GM19193 (cell line): Measurements from ENCODE around the gene SMAD6.

Experiments used
- POLR2A ChIP-seq: IDR thresholded peaks from 4 replicates; pipeline ENCODE4 v1.6.1; 2011; ENCODE audit not compliant: insufficient read depth, insufficient read length; ENCODE audit errors: extremely low read depth

Gene SMAD6

DNA sequence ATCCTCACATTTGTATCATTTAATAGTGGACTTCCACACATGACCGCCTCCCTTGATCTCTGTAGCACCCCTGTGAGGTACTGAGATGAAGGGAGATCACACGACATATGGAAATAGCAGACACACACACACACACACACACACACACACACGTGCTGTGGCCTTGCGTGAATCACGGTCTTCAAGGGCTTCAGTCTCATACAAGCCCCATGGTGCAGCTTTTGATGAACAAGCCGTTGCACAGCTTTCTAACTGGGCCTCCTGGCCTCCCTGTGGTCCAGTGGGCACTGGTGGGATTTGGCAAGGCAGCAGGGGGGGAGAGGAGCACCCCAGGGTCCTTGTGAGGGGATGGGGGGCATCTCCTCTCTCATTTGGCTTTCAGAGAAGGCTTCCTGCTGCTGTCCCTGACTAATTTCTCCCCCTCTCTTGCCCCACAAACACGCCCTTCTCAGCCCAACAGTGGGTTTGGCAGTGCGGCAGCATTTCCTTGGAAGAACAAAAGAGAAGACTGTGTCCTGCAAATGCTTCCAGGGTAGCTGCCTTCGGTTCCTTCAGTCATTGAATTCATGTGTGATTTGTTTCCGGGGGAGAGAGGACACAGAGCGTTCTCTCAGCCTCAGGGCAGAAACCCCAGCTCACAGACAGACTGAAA is 98.7 kb downstream of the SMAD6 start:
- no peak for TF ChIP-seq POLR2A

DNA sequence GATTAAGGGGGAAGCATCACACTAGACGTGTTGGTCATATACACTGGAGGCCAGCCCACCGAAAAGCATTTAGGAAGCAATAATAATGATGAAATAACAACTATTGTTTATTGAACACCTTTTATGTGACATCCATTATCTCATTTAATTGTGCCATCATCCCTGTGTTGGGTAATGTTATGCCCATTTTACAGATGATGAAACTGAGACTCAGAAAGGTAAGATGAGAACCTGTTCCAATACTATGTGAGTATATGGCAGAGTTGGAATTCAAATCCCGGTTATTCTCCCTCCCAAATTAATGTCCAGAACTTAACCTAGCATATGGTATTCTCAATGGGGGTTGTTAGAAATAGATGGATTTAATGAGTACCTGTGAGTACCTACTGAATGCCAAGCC is 99.2 kb downstream of the SMAD6 start:
- no peak for TF ChIP-seq POLR2A

DNA sequence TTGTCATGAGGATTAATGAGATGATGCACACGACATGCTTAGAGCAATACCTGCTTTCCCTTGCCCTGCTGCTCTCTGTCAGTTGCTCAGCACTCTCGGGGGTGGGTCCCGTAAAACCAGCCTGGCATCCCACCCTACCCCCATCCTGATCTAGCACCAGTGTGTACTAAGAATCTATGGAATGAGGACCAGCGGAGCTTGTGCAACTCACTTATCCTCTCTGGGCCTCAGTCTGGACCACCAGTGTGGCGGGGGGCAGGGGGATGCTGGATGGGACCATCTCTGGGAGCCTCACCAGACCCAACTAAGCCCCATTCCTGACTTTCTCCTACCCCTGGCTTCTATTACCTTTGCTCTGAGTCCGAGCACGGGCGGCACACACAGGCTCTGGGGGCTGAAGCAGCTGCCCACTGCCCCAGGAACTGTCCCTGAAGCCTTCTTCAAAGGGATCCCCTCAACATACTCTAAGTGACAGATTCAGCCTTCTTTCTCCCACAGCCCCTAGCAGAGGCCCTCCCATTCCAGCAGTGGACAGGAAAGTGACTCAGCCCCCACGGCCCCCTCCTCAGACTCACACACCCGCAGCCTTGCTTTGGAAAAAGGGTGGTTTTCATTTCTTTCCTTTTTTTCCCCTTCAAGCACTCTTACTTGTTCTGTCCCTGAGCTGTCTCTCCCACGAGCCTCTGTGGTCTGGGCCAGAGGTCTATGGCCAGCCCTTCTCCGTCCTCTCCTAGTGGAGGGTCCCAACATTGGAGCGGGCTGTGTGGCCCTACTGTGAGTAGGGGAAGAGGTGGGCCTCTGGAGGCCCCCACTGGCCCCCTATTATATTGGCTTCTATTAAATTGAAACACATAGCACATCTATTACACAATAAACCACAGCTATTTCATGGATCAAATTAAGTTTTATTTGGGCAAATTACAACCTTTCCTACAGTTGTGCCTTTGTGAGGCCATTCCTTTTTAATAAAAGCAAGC is 100.3 kb downstream of the SMAD6 start:
- no peak for TF ChIP-seq POLR2A

- no peak for TF ChIP-seq POLR2A
Measured at GRCh38 chr15:66803182-66803729, 101.2 kb downstream of the SMAD6 start.

DNA sequence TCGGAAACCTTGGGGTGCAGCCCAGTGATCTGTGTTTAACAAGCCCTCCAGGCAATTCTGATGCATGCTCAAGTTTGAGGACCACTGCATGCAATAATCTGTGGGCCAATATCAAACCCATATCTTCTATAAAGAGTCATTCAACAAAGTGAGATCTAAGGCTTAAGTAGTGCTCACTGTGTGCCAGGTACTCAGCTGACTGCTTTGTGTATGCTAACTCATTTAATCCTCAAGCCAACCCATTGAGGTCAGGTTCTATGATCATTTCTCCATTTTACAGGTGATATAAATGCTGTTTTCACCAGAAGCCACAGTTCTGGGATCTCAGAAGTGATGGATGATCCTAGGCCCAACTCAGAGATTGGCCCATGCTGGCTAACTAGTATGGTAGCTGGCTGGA is 101.7 kb downstream of the SMAD6 start:
- no peak for TF ChIP-seq POLR2A

DNA sequence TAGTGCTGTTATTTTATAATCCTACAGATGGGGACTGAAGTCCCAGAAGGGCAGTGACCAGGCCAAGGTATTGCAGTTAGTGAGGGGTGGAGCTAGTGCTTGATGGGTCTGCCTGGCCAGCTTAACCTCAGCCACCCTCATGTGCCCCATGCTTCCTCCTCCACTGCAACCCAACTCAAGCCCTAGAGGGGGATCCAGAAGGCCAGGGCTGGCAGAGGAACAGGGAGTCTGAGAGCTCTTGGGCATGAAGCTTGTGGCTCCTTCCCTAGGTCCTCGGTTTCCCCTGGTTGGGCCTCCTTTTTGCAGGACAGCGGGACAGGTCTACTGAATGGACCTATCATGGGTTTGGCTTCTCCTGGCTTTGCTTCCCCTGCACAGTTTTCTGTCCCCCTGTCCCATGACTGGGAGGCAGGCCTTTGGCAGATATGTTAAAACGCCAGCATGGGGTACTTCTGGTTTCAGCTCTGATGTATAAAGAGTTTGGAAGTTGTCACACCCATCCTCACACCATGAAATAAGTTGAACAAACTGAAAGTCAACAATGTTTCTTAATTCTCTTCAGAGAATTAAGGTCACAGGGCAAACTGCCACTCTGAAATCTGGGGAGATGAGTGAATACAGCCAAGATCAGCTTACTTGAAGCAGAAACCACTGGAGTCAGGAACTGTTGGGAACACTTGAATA is 103.3 kb downstream of the SMAD6 start:
- TF ChIP-seq POLR2A = no peak

DNA sequence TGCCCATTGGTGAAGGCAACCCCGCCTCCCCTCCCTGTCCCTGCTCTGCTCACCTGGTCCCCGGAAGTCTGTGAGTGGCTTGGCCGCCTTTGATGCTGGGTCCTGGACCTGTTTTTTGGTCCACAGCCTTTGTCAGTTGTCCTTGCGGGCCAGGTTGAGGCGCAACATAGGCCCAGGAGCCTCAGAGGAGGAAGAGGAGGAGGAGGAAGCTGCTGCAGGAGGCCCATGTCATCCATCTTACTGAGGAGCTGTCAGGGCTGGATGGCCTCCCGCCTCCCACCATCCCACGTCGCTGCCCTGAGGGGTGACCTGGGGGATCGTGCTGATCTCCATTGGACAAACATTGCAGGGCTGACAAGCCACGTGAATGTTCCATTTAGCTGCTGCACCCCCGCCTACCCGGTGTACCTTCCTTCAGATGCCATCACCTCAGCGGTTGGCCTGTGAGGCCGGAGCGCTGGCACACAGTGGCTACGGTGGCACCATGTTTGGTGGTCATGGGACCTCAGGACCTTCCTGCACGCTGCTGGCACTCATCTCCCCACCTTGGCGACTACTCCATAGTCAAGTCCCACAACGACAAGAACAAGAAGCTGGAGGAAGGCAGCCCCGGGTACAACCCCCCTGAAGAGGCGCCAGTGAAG is 106.3 kb downstream of the SMAD6 start:
- no peak for TF ChIP-seq POLR2A

GRCh38 chr15:66809664-66810063 is 107.6 kb downstream of the SMAD6 start:
- no peak for TF ChIP-seq POLR2A

GRCh38 chr15:66815318-66815717 is 113.3 kb downstream of the SMAD6 start:
- TF ChIP-seq POLR2A = no peak

DNA sequence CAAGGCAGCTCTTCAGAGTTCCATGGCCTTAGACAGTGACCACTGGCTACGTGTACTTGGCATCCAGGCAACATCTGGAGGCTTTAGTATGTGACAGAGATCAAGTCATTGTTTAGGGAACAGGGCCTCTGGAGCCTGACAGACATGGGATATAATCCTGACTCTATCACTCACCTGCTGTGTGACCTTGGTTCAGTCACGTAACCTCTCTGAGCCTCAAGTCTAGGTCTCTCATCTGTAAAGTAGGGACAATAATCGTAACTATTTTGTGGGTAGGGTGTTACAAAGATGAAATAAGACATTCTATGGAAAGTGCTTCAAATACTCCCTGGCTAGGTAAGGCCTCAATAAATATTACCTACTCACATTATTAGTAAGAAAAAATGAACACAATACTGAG is 114.2 kb downstream of the SMAD6 start:
- TF ChIP-seq POLR2A = no peak

GRCh38 chr15:66819084-66819483 is 117.0 kb downstream of the SMAD6 start:
- no peak for TF ChIP-seq POLR2A

GRCh38 chr15:66820481-66821176 is 118.6 kb downstream of the SMAD6 start:
- no peak for TF ChIP-seq POLR2A

DNA sequence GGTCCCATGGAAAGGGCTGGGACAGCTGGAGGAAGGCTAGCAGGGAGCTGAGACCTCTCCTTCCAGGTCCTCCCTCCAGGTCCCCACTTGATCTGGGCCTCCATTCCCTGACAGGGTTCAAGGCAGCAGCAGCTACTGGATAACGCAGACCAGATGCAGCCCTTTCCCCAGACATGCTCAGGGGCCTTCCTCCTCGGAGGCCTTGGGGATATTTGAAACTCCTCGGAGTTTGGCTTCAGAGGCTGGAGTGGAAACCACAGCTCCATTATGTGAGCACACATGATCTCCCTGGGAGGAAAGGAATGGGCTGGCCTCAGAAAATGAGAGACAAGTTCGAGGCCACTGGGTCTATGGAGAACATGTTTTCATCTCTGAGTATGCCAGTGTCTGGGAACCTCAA is 119.3 kb downstream of the SMAD6 start:
- no peak for TF ChIP-seq POLR2A

DNA sequence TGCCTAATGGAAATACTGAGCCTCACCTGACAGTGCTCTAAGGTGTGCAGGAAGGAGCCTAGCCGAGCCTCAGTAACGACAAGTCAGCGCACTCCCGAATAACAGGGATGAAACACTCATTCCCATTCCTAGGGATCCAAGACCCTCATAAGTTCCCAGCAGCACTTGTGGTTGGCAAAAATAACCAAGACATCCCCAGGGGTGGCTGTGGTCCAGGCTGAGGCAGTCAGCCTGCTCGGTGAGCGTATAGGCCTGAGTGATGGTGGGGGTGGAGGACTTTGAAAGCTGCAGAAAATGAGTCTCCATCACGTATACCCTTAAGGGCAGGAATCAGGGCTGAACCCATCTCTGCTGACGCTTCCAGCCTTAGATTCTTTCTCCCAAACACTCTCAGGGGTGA is 120.1 kb downstream of the SMAD6 start:
- no peak for TF ChIP-seq POLR2A

- no peak for TF ChIP-seq POLR2A
Measured at GRCh38 chr15:66822576-66822975, 120.5 kb downstream of the SMAD6 start.

DNA sequence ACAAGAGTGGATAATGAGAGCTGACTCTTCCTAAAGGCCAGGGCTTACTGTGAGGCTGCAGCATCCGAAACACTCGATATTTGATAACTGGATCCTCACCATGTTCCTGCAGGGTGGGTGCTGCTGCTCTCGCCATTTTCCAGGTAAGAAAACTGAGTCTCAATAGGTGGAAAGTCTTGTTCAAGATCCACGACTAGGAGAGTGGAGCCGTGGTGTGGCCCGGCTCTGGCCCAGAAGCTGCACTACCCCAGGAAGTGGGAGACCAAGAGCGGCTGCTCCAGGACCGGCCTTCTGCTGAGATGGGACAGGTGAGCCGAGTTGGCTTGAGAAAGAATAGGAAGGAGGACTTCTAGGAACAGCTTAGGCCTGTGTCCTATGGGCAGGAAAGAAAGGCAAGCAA is 121.6 kb downstream of the SMAD6 start:
- TF ChIP-seq POLR2A = no peak
